Osteoblast (primary cell): ENCODE measurements around the gene PIK3R6. TPM values are rescaled to one million over a fixed set of nuclear protein-coding genes. Genes with fewer than 3 reads are reported as not detected.

Experiments
- DNase-seq: peaks from one replicate; pipeline ENCODE4 v3.0.0; 2011; ENCODE audit warnings: low spot score, mixed read lengths; ENCODE audit not compliant: insufficient read length; ENCODE audit errors: missing footprints
- H2AFZ ChIP-seq: 2 replicates; pipeline ENCODE4 v1.6.0; 2011; ENCODE audit warnings: mild to moderate bottlenecking, low read length
- H3K27ac ChIP-seq: 2 replicates; pipeline ENCODE4 v1.5.1; 2011; ENCODE audit warnings: mild to moderate bottlenecking, low read depth, low read length, moderate library complexity
- H3K27me3 ChIP-seq: 2 replicates; pipeline ENCODE4 v1.6.0; 2012; ENCODE audit warnings: mild to moderate bottlenecking, control low read depth, inconsistent platforms, low read length, moderate library complexity; ENCODE audit not compliant: insufficient read depth
- H3K36me3 ChIP-seq: 2 replicates; pipeline ENCODE4 v1.5.1; 2011; ENCODE audit warnings: mild to moderate bottlenecking, low read length, control low read depth, moderate library complexity; ENCODE audit not compliant: insufficient read depth
- H3K4me1 ChIP-seq: 2 replicates; pipeline ENCODE4 v1.5.1; 2011; ENCODE audit warnings: mild to moderate bottlenecking, low read length, control low read depth, moderate library complexity; ENCODE audit not compliant: insufficient read depth
- H3K4me2 ChIP-seq: 2 replicates; pipeline ENCODE4 v1.6.0; 2011; ENCODE audit warnings: mild to moderate bottlenecking, low read length; ENCODE audit not compliant: insufficient read depth
- H3K4me3 ChIP-seq: fragments of 200-600 bp; sonication (generic); 3 replicates; pipeline ENCODE4 v1.5.1; 2012; ENCODE audit warnings: mild to moderate bottlenecking, low read length, inconsistent platforms; ENCODE audit not compliant: insufficient read depth
- H3K79me2 ChIP-seq: 2 replicates; pipeline ENCODE4 v1.6.0; 2012; ENCODE audit warnings: mild to moderate bottlenecking, low read length, control low read depth, inconsistent platforms; ENCODE audit not compliant: insufficient read depth
- H3K9me3 ChIP-seq: 2 replicates; pipeline ENCODE4 v1.5.1; 2011; ENCODE audit warnings: low read depth, low read length, control low read depth
- H4K20me1 ChIP-seq: 2 replicates; pipeline ENCODE4 v1.6.0; 2012; ENCODE audit warnings: mild to moderate bottlenecking, low read length, control low read depth; ENCODE audit not compliant: insufficient read depth
- CTCF ChIP-seq: IDR thresholded peaks from 2 replicates; pipeline ENCODE4 v1.5.1; 2011; ENCODE audit warnings: mild to moderate bottlenecking, low read depth, low read length, moderate library complexity; ENCODE audit errors: extremely low read depth
- total RNA-seq: library from RNA; depleted of rRNA; stranded (reverse); fragments of >200 nt; gene quantifications from 2 replicates; pipeline ENCODE4 v1.2.3, GENCODE V29; 2012

PIK3R6 gene
- total RNA-seq, 1 donor, result not detected

- TF ChIP-seq CTCF, result no peak
- Histone ChIP-seq H3K9me3 (no peaks in the 10 kb centered on the region), H3K27me3 (peaks cover 8% of the 10 kb centered on the region), H3K4me3 (no peak overlapping the region), H3K27ac (no peak overlapping the region), H3K36me3 (no peaks in the 10 kb centered on the region), H3K79me2 (no peaks in the 10 kb centered on the region), H3K4me2 (no peak overlapping the region), H4K20me1 (no peaks in the 10 kb centered on the region), H3K4me1 (no peaks in the 10 kb centered on the region), H2AFZ (no peak overlapping the region)
- DNase-seq, result no peak
These were observed 37.3 kb downstream of the PIK3R6 start for GRCh38 chr17:8830141-8830540.

- TF ChIP-seq CTCF, result no peak
- H3K27ac ChIP-seq, result no peak overlapping the region
- no peak for DNase-seq
- H3K27me3 ChIP-seq, result peaks cover 8% of the 10 kb centered on the region
- no peak overlapping the region for H2AFZ ChIP-seq
- no peak overlapping the region for H3K4me2 ChIP-seq
- H3K79me2 ChIP-seq, result no peaks in the 10 kb centered on the region
- peaks cover 4% of the 10 kb centered on the region for H3K9me3 ChIP-seq
- no peaks in the 10 kb centered on the region for H3K36me3 ChIP-seq
- no peaks in the 10 kb centered on the region for H3K4me1 ChIP-seq
- no peaks in the 10 kb centered on the region for H4K20me1 ChIP-seq
- H3K4me3 ChIP-seq, result no peak overlapping the region
These were observed 38.2 kb downstream of the PIK3R6 start for GRCh38 chr17:8829036-8829941.

- H3K9me3 ChIP-seq, result peaks cover 5% of the 10 kb centered on the region
- no peak overlapping the region for H2AFZ ChIP-seq
- DNase-seq, result no peak
- no peaks in the 10 kb centered on the region for H3K36me3 ChIP-seq
- H3K27me3 ChIP-seq, result peaks cover 8% of the 10 kb centered on the region
- no peaks in the 10 kb centered on the region for H3K79me2 ChIP-seq
- H3K4me2 ChIP-seq, result no peak overlapping the region
- H4K20me1 ChIP-seq, result no peaks in the 10 kb centered on the region
- no peak overlapping the region for H3K27ac ChIP-seq
- no peak overlapping the region for H3K4me3 ChIP-seq
- no peaks in the 10 kb centered on the region for H3K4me1 ChIP-seq
- no peak for TF ChIP-seq CTCF
These were observed 39.0 kb downstream of the PIK3R6 start for GRCh38 chr17:8828517-8828875.

- H2AFZ ChIP-seq, result no peak overlapping the region
- no peak for DNase-seq
- TF ChIP-seq CTCF, result no peak
- H3K36me3 ChIP-seq, result no peaks in the 10 kb centered on the region
- peaks cover 5% of the 10 kb centered on the region for H3K9me3 ChIP-seq
- no peak overlapping the region for H3K27ac ChIP-seq
- H3K27me3 ChIP-seq, result peaks cover 5% of the 10 kb centered on the region
- no peak overlapping the region for H3K4me2 ChIP-seq
- H3K4me1 ChIP-seq, result no peaks in the 10 kb centered on the region
- H3K4me3 ChIP-seq, result no peak overlapping the region
- no peaks in the 10 kb centered on the region for H3K79me2 ChIP-seq
- H4K20me1 ChIP-seq, result no peaks in the 10 kb centered on the region
These were observed 40.6 kb downstream of the PIK3R6 start for GRCh38 chr17:8826808-8827435.
